ENCODE measurements around the gene PDGFC.

DNA sequence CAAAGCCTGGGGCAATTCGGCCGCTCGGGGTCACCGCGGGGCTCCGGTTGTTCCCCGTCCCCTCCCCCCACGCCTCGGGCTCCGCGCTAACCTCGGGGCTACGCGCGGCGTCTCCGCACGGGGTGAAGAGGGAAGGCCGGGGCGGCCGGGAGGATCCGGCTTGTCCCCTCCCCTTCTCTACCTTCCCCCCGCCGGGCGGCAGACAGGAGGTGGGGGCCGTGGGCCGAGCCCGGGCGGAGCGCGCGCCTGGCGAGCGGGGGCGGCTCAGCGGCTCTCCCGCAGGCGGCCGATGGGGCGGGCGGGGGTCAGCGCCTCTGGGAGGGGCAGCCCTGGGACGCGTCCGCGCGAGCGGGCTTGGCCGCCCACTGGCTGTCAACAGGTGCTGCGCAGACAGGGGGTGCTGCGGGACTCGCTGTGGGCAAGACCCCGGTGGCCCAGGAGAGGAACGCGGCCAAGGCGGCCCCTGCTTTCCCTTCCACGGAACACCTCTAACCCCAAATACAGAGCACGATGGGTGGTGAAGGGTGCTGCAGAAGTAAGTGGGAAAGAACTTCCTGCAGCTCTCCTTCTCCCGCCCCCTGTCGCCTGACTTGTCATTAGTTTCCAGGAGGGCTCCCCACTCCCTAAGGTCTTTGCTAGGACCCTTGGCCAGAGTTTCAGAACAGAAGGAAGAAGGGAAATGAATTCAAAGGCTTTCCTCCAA is at the start of gene PDGFC:
- TF ChIP-seq, protein P1, sequence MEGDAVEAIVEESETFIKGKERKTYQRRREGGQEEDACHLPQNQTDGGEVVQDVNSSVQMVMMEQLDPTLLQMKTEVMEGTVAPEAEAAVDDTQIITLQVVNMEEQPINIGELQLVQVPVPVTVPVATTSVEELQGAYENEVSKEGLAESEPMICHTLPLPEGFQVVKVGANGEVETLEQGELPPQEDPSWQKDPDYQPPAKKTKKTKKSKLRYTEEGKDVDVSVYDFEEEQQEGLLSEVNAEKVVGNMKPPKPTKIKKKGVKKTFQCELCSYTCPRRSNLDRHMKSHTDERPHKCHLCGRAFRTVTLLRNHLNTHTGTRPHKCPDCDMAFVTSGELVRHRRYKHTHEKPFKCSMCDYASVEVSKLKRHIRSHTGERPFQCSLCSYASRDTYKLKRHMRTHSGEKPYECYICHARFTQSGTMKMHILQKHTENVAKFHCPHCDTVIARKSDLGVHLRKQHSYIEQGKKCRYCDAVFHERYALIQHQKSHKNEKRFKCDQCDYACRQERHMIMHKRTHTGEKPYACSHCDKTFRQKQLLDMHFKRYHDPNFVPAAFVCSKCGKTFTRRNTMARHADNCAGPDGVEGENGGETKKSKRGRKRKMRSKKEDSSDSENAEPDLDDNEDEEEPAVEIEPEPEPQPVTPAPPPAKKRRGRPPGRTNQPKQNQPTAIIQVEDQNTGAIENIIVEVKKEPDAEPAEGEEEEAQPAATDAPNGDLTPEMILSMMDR (conservative IDR thresholded peaks at IDR 0.05), result peak; percentile 47
- no peak for TF ChIP-seq EZH2 (IDR thresholded peaks at IDR 0.05; ENCODE audit: low read depth)

Data from PC-9 (cell line).